GM18502 (cell line): ENCODE data around the gene APBB2.
A peak's percentile ranks its signal among the peaks of the same experiment; 100 is the strongest.
"Not testable (repeated sequence)": the region's sequence is repeated elsewhere in the genome, so short reads cannot be mapped to it uniquely, and the experiment has no call there.

Source experiments
- ATAC-seq: cut with Tn5 transposase; IDR thresholded peaks from one replicate; pipeline ENCODE4 v1.9.1; 2021; ENCODE audit warnings: mild to moderate bottlenecking; ENCODE audit not compliant: unreplicated experiment, poor library complexity

APBB2 gene

GRCh38 chr4:40993296-40993693 lies 221.0 kb downstream of the APBB2 start:
- not testable (repeated sequence) for ATAC-seq

GRCh38 chr4:40992472-40993295 lies 221.7 kb downstream of the APBB2 start:
- peak; percentile 78 for ATAC-seq

DNA sequence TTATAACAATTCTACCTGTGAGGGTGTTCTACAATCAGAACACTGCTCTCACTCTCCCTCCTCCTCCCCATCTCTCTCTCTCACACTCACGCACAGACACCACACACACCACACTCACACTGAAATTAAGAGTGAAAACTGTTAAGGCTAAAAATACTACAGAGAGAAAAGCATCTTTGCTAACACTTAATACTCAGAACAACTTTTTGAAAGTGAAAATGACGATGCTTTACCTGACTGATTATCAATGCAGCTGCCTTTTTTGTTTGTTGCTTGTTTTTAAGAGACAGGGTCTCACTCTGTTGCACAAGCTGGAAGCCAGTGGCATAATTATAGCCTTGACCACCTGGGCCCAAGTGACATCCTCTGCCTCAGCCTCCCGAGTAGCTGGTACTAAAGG lies 222.4 kb downstream of the APBB2 start:
- peak; percentile 57 for ATAC-seq

- no peak for ATAC-seq
These were observed 223.5 kb downstream of the APBB2 start for GRCh38 chr4:40990899-40991265.

GRCh38 chr4:40990236-40990898 lies 224.0 kb downstream of the APBB2 start:
- ATAC-seq: no peak

GRCh38 chr4:40987151-40987550 lies 227.2 kb downstream of the APBB2 start:
- ATAC-seq: no peak

DNA sequence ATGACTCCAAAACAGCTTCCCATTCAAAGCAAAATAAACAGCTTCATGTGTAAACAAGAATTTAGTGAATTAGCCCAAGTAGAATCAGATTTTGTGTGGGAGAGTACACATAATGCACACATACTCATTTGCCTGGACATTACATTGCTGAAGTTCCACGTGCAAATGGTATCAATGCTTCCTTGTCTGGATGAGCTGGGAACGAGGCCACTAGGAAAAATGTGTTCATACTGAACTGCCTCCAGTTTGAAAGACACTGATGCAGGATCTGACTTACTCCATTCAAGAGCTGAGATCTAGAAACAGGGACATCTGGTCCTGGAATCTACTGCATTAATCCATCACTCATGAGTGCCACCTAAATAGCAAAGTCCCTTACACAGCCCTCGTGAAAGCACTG lies 228.0 kb downstream of the APBB2 start:
- no peak for ATAC-seq

- ATAC-seq: no peak
These were observed 230.3 kb downstream of the APBB2 start for GRCh38 chr4:40984051-40984450.

DNA sequence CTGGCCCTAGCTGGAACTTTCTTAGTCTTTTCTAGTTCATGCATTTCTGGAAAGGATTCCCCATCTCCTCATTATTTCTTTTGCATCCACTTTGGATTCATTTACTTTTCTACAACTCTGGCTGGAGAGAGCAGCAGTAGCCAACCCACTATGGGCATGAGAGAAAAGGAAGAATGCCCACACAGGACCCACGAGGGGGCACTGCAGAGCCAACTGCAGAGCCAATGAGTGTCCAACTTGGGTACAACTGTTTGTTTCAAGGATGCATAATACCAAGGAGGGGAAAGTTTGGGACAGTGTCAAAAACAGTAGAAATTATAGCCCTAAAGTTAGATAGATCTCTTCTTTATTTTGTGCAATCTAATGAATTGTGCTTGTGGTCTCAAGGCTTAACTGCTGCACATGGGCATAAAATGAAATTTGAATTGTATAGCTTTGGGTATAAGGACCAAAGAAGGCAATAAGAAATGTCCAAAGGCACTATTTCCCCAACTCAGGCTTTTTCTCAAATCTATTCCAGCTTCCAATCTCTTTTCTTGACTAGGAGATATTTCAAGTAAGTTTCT lies 233.9 kb downstream of the APBB2 start:
- ATAC-seq: no peak

DNA sequence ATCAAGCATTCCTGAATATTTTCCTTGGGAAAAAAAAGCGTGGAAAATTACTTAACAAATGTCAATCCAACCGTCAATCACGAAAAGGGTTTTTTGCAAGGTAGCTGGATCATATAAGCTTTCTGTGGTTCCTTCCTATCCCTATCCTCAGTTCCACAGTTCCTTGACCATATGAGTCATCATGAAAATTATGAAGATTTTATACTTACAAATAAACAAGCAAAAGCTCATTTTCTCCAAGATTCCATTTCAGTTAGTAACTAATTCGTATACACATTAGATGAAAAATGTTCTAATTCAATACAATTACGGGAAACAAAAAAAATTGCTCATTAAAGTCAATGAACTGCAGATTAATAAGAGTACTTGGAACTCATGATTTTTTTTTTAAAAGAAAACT lies 235.8 kb downstream of the APBB2 start:
- ATAC-seq: no peak

DNA sequence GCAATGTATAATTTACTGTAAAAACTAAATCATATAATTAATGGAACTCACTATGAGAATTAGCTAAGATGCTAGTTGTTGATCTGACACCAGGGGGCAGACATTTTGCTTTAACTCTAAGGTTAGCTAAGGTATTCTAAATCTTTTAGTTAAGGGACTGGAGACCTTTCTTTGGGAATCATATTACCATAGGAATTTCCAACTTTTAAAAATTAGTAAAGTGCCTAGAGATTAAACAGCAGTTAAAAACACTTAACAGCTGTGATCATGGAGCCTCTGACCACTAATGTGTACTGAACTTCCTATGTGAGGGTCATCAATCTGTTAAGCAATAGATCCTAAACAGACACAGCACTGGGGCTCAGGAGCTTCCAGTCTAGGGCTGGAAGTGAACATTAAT lies 238.0 kb downstream of the APBB2 start:
- peak; percentile 71 for ATAC-seq

DNA sequence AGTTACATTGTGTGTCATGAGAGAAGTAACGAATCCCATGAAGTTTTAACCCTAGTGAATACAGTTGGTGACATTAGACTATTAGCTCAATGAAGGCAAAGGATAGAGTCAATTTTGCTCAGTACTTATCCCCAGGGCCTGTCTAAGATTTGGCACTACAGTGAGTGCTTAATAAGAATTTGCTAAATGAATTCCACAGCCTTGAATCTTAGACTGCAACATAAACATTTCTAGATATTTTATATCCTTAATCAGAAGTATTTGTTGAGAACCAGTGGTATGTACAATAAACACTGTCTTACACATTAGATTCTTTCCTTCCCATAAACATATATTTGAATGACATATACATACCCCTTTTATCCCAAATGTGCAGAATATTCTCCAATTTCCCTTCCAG lies 241.6 kb downstream of the APBB2 start:
- ATAC-seq: no peak

DNA sequence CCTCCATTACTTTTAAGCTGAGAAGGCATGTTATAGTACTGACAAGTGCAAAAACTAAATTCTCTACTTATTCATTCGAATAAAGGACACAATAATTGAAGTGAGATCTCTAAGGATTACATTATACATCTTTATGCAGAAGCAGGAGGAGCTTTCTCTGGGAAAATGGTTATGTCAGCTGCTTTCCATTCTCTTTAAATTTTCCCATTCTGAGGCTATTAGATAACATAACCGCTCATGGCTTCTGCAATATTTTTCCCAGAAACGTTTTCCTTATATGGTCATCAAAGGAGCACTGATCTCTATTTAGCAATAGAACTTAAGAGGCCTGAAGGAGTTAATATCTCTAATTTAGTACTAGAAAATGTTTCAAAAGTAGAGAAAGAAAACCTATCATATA lies 243.0 kb downstream of the APBB2 start:
- no peak for ATAC-seq

GRCh38 chr4:40969501-40969900 lies 244.8 kb downstream of the APBB2 start:
- no peak for ATAC-seq

GRCh38 chr4:40967550-40967949 lies 246.8 kb downstream of the APBB2 start:
- ATAC-seq: no peak

DNA sequence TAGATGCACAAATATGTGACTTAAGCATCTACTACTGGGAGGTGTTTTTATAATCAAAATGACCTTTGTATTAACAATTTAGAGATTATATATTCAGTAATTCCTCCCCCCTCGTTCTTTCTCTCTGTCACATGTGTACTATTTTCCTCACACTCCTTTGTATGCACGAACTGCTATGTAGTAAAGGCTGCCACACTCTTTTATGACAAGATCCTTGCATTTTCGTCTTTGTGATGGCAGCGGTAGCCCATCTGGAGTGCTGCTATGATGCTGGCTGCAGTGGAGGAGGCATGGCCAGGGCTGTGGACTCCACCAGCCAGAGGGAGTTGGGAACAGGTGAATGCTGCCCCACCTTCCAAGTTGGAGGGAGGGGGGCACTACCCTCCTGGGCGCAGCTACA lies 248.3 kb downstream of the APBB2 start:
- no peak for ATAC-seq

DNA sequence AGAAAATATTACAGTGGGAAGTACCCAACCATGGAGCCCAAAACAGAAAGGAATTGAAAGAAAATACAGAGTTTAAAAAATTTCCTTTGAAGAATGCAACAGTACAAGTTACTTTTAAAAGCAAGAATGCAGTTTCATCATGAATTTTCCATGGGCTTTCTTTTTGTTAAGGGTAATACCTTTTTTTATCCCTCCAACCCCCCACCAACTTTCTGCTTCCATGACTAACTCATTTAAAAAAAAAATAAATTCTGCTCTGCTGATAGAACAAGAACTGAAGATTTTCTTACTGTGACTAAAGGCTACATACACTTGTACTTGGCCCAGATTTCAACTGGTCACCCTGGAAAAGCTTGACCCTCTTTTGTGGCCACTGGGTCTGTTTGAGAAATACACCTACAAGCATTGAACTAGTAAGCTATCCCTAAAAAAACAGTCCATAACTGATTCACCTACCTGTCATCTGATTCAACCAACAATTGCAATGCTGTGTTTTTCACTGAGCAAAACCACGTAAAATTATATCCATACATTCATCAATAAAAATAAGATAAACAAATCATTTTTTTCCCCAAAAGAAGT lies 250.4 kb downstream of the APBB2 start:
- no peak for ATAC-seq

DNA sequence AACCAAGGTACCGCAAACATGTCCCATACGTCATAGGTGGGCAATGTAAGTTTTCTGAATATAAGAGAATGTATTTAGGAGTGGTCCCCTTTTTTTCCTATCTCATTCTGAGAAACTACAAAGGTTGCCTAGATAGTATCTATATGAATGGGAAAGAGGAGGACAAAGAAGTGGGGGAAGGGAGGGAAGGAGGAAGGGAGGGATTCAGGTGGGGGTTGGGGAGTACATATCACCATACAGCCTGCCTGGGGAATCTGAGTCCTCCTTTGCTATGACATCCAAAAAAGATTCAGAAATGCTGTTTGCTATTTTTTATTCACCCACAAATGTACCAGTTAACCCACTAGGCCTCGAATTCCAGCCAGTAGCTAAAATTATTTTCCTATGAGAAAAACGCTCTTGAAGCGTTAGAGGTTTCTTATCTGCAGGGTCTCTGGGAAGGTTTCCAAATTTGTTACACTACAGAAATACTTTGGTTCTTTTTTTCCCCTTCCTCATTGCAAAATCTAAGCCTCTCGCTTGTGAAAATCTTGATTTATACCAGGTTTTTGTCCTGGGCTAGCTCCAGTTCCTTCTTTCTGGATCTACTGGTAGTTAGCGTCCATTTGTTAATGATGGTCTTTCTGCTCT lies 251.7 kb downstream of the APBB2 start:
- no peak for ATAC-seq

DNA sequence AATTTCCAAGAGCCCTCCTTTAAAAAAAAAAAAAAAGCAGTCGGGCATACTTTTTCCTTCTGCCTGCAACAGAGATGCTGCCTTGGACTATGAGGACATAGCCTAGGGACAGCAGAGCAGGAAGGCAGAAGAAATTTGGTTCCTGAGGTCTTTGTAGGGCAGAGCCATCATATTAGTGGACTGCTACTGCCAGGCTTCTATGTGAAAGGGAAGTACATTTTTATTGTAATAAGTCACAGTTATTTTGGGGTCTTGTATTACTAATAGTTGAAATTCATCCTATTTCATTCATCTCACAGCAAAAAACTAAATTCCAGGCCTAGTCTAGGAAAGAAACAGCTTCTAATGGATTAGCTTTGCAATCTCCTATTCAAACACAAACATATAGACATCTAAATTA lies 253.4 kb downstream of the APBB2 start:
- ATAC-seq: no peak

DNA sequence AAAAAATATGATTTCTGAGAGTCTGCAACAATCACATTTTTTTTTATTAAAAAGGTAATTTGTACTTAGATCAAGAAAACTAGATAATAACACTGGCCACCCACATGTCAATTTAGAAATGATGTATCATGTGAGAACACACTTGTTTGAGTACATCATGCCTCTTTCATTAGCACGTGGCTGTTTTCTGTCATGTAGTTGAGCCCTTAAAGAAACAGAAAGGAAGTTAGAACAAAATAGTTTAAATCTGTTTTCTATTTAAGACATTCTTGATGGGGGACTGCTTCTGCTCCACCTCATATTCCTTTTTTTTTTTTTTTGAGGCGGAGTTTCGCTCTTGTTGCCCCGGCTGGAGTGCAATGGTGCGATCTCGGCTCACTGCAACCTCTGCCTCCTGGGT lies 257.1 kb downstream of the APBB2 start:
- no peak for ATAC-seq

DNA sequence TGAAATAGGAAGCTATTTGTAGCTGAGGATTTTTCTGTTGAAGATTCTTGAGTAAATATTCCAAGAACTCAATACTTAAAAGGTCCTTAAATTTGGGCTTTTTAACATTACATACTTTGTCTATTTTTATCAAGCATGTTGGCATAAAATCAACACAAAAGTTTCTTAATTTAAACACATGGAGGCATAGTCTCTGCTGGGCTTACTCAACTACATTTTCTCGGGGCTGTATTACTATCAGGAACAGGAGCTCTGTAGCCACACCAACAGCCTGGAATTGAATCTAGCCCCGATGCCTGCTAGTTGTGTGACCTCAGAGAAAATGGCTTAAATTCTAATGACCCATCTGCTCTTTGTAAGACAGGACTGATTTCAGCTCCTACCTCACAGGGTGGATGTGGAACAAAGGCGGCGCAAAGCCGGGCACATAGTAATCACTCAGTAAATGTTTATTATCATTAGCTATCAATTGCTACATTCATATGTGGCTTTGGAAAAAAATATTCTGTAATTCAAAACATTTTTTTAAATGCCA lies 257.6 kb downstream of the APBB2 start:
- ATAC-seq: no peak
